NCI-H748 treated with DMSO at 0.1 percent for 48 hours (cell line): ENCODE measurements around the gene NEB.
"Not testable (repeated sequence)": the region's sequence is repeated elsewhere in the genome, so short reads cannot be mapped to it uniquely, and the experiment has no call there.

Experiments
- DNase-seq: peaks from one replicate; lab custom pipeline; 2025; lab: John Stamatoyannopoulos, UW

The NEB gene

GRCh38 chr2:151651274-151651673 lies 83.0 kb downstream of the NEB start:
- DNase-seq = no peak

- DNase-seq = no peak
Measured at GRCh38 chr2:151650456-151650855, 83.8 kb downstream of the NEB start.

GRCh38 chr2:151649966-151650365 lies 84.3 kb downstream of the NEB start:
- DNase-seq = no peak

GRCh38 chr2:151649400-151649799 lies 84.9 kb downstream of the NEB start:
- DNase-seq = no peak

- DNase-seq = not testable (repeated sequence)
Measured at GRCh38 chr2:151646512-151646911, 87.8 kb downstream of the NEB start.

GRCh38 chr2:151644580-151644979 lies 89.7 kb downstream of the NEB start:
- no peak for DNase-seq

- DNase-seq = not testable (repeated sequence)
Measured at GRCh38 chr2:151641895-151642294, 92.4 kb downstream of the NEB start.

GRCh38 chr2:151640087-151640486 lies 94.2 kb downstream of the NEB start:
- no peak for DNase-seq

- DNase-seq = no peak
Measured at GRCh38 chr2:151638990-151639389, 95.3 kb downstream of the NEB start.

- no peak for DNase-seq
Measured at GRCh38 chr2:151638191-151638933, 95.9 kb downstream of the NEB start.

- DNase-seq = no peak
Measured at GRCh38 chr2:151637271-151637781, 97.0 kb downstream of the NEB start.

- no peak for DNase-seq
Measured at GRCh38 chr2:151634736-151635467, 99.4 kb downstream of the NEB start.

- no peak for DNase-seq
Measured at GRCh38 chr2:151632993-151633565, 101.2 kb downstream of the NEB start.

GRCh38 chr2:151630372-151630771 lies 103.9 kb downstream of the NEB start:
- no peak for DNase-seq

- DNase-seq = no peak
Measured at GRCh38 chr2:151627353-151627752, 106.9 kb downstream of the NEB start.

GRCh38 chr2:151624271-151624670 lies 110.0 kb downstream of the NEB start:
- no peak for DNase-seq

GRCh38 chr2:151623631-151624030 lies 110.6 kb downstream of the NEB start:
- DNase-seq = no peak

- no peak for DNase-seq
Measured at GRCh38 chr2:151620761-151621160, 113.5 kb downstream of the NEB start.

GRCh38 chr2:151619337-151619989 lies 114.8 kb downstream of the NEB start:
- no peak for DNase-seq

GRCh38 chr2:151616760-151617339 lies 117.4 kb downstream of the NEB start:
- no peak for DNase-seq

- DNase-seq = no peak
Measured at GRCh38 chr2:151614606-151615306, 119.5 kb downstream of the NEB start.
